Activated CD4-positive, CD25-positive, alpha-beta regulatory T cell (primary cell): ENCODE results near the gene OR11L1.

Experiments
- DNase-seq, 4 experiments: peaks; one replicate each; lab custom pipeline; 2025; lab: John Stamatoyannopoulos, UW

The OR11L1 gene

GRCh38 chr1:247812637-247813036 lies 29.1 kb downstream of the OR11L1 start:
- DNase-seq, result no peak

DNA sequence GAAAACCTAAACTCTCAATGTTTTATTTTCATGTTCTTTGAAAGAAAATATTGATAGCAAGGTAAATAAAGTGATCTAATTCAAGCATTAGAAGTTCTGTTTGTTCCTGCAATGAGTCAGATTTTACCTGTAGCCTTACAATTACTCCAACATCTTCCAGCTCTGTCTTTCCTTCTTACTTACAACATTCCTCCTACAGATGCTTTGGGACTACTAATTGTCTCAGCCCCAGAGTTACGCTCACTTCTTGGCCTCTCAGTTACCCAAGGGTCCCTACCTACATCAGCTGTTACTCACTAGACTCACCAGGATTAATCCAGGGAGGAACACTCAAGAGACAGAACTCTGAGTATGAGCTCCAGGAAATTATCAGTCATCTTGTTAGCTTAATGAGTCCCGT lies 44.2 kb downstream of the OR11L1 start:
- no peak for DNase-seq
